ENCODE results near the gene YEATS4. TPM values are rescaled to one million over a fixed set of nuclear protein-coding genes. Genes with fewer than 3 reads are reported as not detected.

The YEATS4 gene
- total and polyA plus RNA-seq, 4 experiments from 2014 or later, result 18.2 to 57.5 (median 32.3) TPM

- CTCF ChIA-PET (ENCODE audit: partially characterized antibody), result no interaction called here
These were observed 42.4 kb downstream of the YEATS4 start for GRCh38 chr12:69401940-69402339.

GRCh38 chr12:69404851-69405565 lies 45.5 kb downstream of the YEATS4 start:
- intact Hi-C loops (cut with micrococcal nuclease), result no loop called here

More at GRCh38 chr12:69401940-69402339, 42.4 kb downstream of the YEATS4 start:
- Mint-ChIP-seq H3K27ac (no peak overlapping the region), H3K36me3 (peaks cover 6 to 8% of the 10 kb centered on the region in 2 donors), H3K9me3 (peaks cover 0 to 5% (median 3%) of the 10 kb centered on the region in 8 donors), H3K27me3 (no peaks in the 10 kb centered on the region), H3K4me1 (peaks cover 0 to 2% (median 0%) of the 10 kb centered on the region in 4 donors), H3K4me3 (no peak overlapping the region)
- Histone ChIP-seq H3K36me3 (ENCODE audit: insufficient read depth, low read length) (no peaks in the 10 kb centered on the region), H3K27ac (ENCODE audit: low read depth, low read length) (no peak overlapping the region), H3K9me3 (ENCODE audit: control insufficient read depth in 1 of 2, low read length in 2 of 2) (no peaks in the 10 kb centered on the region), H3K4me1 (ENCODE audit: insufficient read depth, low read length) (no peaks in the 10 kb centered on the region), H3K4me3 (ENCODE audit: low read length in 2 of 2) (no peak overlapping the region), H3K27me3 (ENCODE audit: insufficient read depth, low read length) (no peaks in the 10 kb centered on the region)
- DNase-seq, result no peak
- intact Hi-C loops (cut with micrococcal nuclease), result no loop called here
- POLR2A ChIA-PET (ENCODE audit: partially characterized antibody), result no interaction called here

GRCh38 chr12:69405566-69405865 lies 46.0 kb downstream of the YEATS4 start:
- ChIA-PET CTCF (ENCODE audit: partially characterized antibody) (no interaction called here), POLR2A (ENCODE audit: partially characterized antibody) (no interaction called here)
- Histone ChIP-seq H3K4me1 (ENCODE audit: insufficient read depth, low read length) (no peaks in the 10 kb centered on the region), H3K27ac (ENCODE audit: low read depth, low read length) (no peak overlapping the region), H3K9me3 (ENCODE audit: control insufficient read depth in 1 of 2, low read length in 2 of 2) (no peaks in the 10 kb centered on the region), H3K36me3 (ENCODE audit: insufficient read depth, low read length) (no peaks in the 10 kb centered on the region), H3K4me3 (ENCODE audit: low read length in 2 of 2) (no peak overlapping the region), H3K27me3 (ENCODE audit: insufficient read depth, low read length) (no peaks in the 10 kb centered on the region)
- DNase-seq, result no peak
- no peaks in the 10 kb centered on the region for H3K27me3 Mint-ChIP-seq
- H3K4me3 Mint-ChIP-seq, result no peak overlapping the region
- H3K4me1 Mint-ChIP-seq, result peaks cover 0 to 2% (median 0%) of the 10 kb centered on the region in 4 donors
- H3K27ac Mint-ChIP-seq, result no peak overlapping the region
- H3K9me3 Mint-ChIP-seq, result no peaks in the 10 kb centered on the region
- peaks cover 3 to 15% of the 10 kb centered on the region in 2 donors for H3K36me3 Mint-ChIP-seq
- intact Hi-C loops (cut with micrococcal nuclease), result no loop called here

More at GRCh38 chr12:69404851-69405565, 45.5 kb downstream of the YEATS4 start:
- no peaks in the 10 kb centered on the region for H3K27me3 ChIP-seq (ENCODE audit: insufficient read depth, low read length)
- no peaks in the 10 kb centered on the region for H3K4me1 ChIP-seq (ENCODE audit: insufficient read depth, low read length)
- H3K36me3 ChIP-seq (ENCODE audit: insufficient read depth, low read length), result no peaks in the 10 kb centered on the region
- no peaks in the 10 kb centered on the region for H3K9me3 ChIP-seq (ENCODE audit: control insufficient read depth in 1 of 2, low read length in 2 of 2)
- H3K4me3 ChIP-seq (ENCODE audit: low read length in 2 of 2), result no peak overlapping the region
- POLR2A ChIA-PET (ENCODE audit: partially characterized antibody), result no interaction called here
- Mint-ChIP-seq H3K36me3 (peaks cover 0 to 10% of the 10 kb centered on the region in 2 donors), H3K27me3 (no peaks in the 10 kb centered on the region), H3K27ac (no peak overlapping the region), H3K4me3 (no peak overlapping the region), H3K4me1 (peaks cover 0 to 2% (median 0%) of the 10 kb centered on the region in 4 donors), H3K9me3 (no peaks in the 10 kb centered on the region)
- no peak for DNase-seq
- H3K27ac ChIP-seq (ENCODE audit: low read depth, low read length), result no peak overlapping the region
- CTCF ChIA-PET (ENCODE audit: partially characterized antibody), result no interaction called here

GRCh38 chr12:69406217-69406616 lies 46.7 kb downstream of the YEATS4 start:
- no peak overlapping the region for H3K27ac Mint-ChIP-seq
- Histone ChIP-seq H3K9me3 (ENCODE audit: control insufficient read depth in 1 of 2, low read length in 2 of 2) (no peaks in the 10 kb centered on the region), H3K4me1 (ENCODE audit: insufficient read depth, low read length) (no peaks in the 10 kb centered on the region), H3K4me3 (ENCODE audit: low read length in 2 of 2) (no peak overlapping the region), H3K27ac (ENCODE audit: low read depth, low read length) (no peak overlapping the region), H3K27me3 (ENCODE audit: insufficient read depth, low read length) (no peaks in the 10 kb centered on the region), H3K36me3 (ENCODE audit: insufficient read depth, low read length) (no peaks in the 10 kb centered on the region)
- peaks cover 3 to 16% of the 10 kb centered on the region in 2 donors for H3K36me3 Mint-ChIP-seq
- CTCF ChIA-PET (ENCODE audit: partially characterized antibody), result no interaction called here
- no peak for DNase-seq
- H3K27me3 Mint-ChIP-seq, result no peaks in the 10 kb centered on the region
- POLR2A ChIA-PET (ENCODE audit: partially characterized antibody), result no interaction called here
- H3K4me1 Mint-ChIP-seq, result peaks cover 0 to 2% (median 0%) of the 10 kb centered on the region in 4 donors
- intact Hi-C loops (cut with micrococcal nuclease), result no loop called here
- no peak overlapping the region for H3K4me3 Mint-ChIP-seq
- H3K9me3 Mint-ChIP-seq, result no peaks in the 10 kb centered on the region

GRCh38 chr12:69410571-69410970 lies 51.0 kb downstream of the YEATS4 start:
- H3K4me3 Mint-ChIP-seq, result no peak overlapping the region
- H3K36me3 ChIP-seq (ENCODE audit: insufficient read depth, low read length), result no peaks in the 10 kb centered on the region
- no peaks in the 10 kb centered on the region for H3K27me3 ChIP-seq (ENCODE audit: insufficient read depth, low read length)
- DNase-seq, result no peak
- peaks cover 8 to 23% of the 10 kb centered on the region in 2 donors for H3K36me3 Mint-ChIP-seq
- intact Hi-C loops (cut with micrococcal nuclease), result no loop called here
- no peaks in the 10 kb centered on the region for H3K9me3 ChIP-seq (ENCODE audit: control insufficient read depth in 1 of 2, low read length in 2 of 2)
- no peak overlapping the region for H3K27ac Mint-ChIP-seq
- ChIA-PET POLR2A (ENCODE audit: partially characterized antibody) (no interaction called here), CTCF (ENCODE audit: partially characterized antibody) (interaction anchor here (0.6 kb wide), 1 partner anchor 9 kb away, joined by 3 read pairs; no protein-coding TSS in a partner anchor)
- H3K9me3 Mint-ChIP-seq, result no peaks in the 10 kb centered on the region
- no peaks in the 10 kb centered on the region for H3K4me1 ChIP-seq (ENCODE audit: insufficient read depth, low read length)
- H3K4me3 ChIP-seq (ENCODE audit: low read length in 2 of 2), result no peak overlapping the region
- no peaks in the 10 kb centered on the region for H3K27me3 Mint-ChIP-seq
- H3K27ac ChIP-seq (ENCODE audit: low read depth, low read length), result no peak overlapping the region
- no peaks in the 10 kb centered on the region for H3K4me1 Mint-ChIP-seq

GRCh38 chr12:69412655-69413054 lies 53.1 kb downstream of the YEATS4 start:
- Histone ChIP-seq H3K27me3 (ENCODE audit: insufficient read depth, low read length) (no peaks in the 10 kb centered on the region), H3K4me1 (ENCODE audit: insufficient read depth, low read length) (no peaks in the 10 kb centered on the region), H3K9me3 (ENCODE audit: control insufficient read depth in 1 of 2, low read length in 2 of 2) (no peaks in the 10 kb centered on the region), H3K36me3 (ENCODE audit: insufficient read depth, low read length) (no peaks in the 10 kb centered on the region), H3K27ac (ENCODE audit: low read depth, low read length) (no peak overlapping the region), H3K4me3 (ENCODE audit: low read length in 2 of 2) (no peak overlapping the region)
- H3K27ac Mint-ChIP-seq, result no peak overlapping the region
- peaks cover 8 to 23% of the 10 kb centered on the region in 2 donors for H3K36me3 Mint-ChIP-seq
- no peak for DNase-seq
- intact Hi-C loops (cut with micrococcal nuclease), result no loop called here
- ChIA-PET CTCF (ENCODE audit: partially characterized antibody) (no interaction called here), POLR2A (ENCODE audit: partially characterized antibody) (no interaction called here)
- H3K27me3 Mint-ChIP-seq, result no peaks in the 10 kb centered on the region
- H3K4me3 Mint-ChIP-seq, result no peak overlapping the region
- no peaks in the 10 kb centered on the region for H3K4me1 Mint-ChIP-seq
- no peaks in the 10 kb centered on the region for H3K9me3 Mint-ChIP-seq

- Mint-ChIP-seq H3K9me3 (no peaks in the 10 kb centered on the region), H3K27ac (no peak overlapping the region), H3K36me3 (peaks cover 5 to 7% of the 10 kb centered on the region in 2 donors), H3K4me1 (no peaks in the 10 kb centered on the region), H3K27me3 (peaks cover 0 to 1% of the 10 kb centered on the region in 2 donors), H3K4me3 (peak overlapping the region in 1 of 8 donors; percentile 3)
- Histone ChIP-seq H3K27me3 (ENCODE audit: insufficient read depth, low read length) (no peaks in the 10 kb centered on the region), H3K27ac (ENCODE audit: low read depth, low read length) (no peak overlapping the region), H3K4me3 (ENCODE audit: low read length in 2 of 2) (no peak overlapping the region), H3K9me3 (ENCODE audit: control insufficient read depth in 1 of 2, low read length in 2 of 2) (no peaks in the 10 kb centered on the region), H3K4me1 (ENCODE audit: insufficient read depth, low read length) (no peaks in the 10 kb centered on the region), H3K36me3 (ENCODE audit: insufficient read depth, low read length) (no peaks in the 10 kb centered on the region)
- peak in 1 of 5 donors; percentile 5 for DNase-seq
- POLR2A ChIA-PET (ENCODE audit: partially characterized antibody), result no interaction called here
- intact Hi-C loops (cut with micrococcal nuclease), result no loop called here
- CTCF ChIA-PET (ENCODE audit: partially characterized antibody), result no interaction called here
These were observed 56.1 kb downstream of the YEATS4 start for GRCh38 chr12:69415471-69416275.

Measured in CD4-positive, alpha-beta memory T cell (primary cell).